Osteocyte (in vitro differentiated cells): ENCODE measurements around the gene TJP3. TPM values are rescaled to one million over a fixed set of nuclear protein-coding genes. Genes with fewer than 3 reads are reported as not detected.

Experiments used
- DNase-seq: peaks from one replicate; pipeline ENCODE4 v3.0.0; 2021; ENCODE audit warnings: mixed read lengths; ENCODE audit not compliant: unreplicated experiment; ENCODE audit errors: extremely low spot score
- H3K27ac Mint-ChIP-seq: one replicate; pipeline ENCODE4 v1.8.0; 2021; ENCODE audit warnings: mild to moderate bottlenecking, mixed read lengths; ENCODE audit not compliant: unreplicated experiment
- H3K27me3 Mint-ChIP-seq: one replicate; pipeline ENCODE4 v1.8.0; 2021; ENCODE audit warnings: mixed read lengths; ENCODE audit not compliant: unreplicated experiment
- H3K36me3 Mint-ChIP-seq: one replicate; pipeline ENCODE4 v1.8.0; 2021; ENCODE audit warnings: mixed read lengths; ENCODE audit not compliant: unreplicated experiment
- H3K4me1 Mint-ChIP-seq: one replicate; pipeline ENCODE4 v1.8.0; 2021; ENCODE audit warnings: mixed read lengths; ENCODE audit not compliant: unreplicated experiment
- H3K4me3 Mint-ChIP-seq: one replicate; pipeline ENCODE4 v1.8.0; 2021; ENCODE audit warnings: mild to moderate bottlenecking, moderate library complexity, mixed read lengths; ENCODE audit not compliant: unreplicated experiment
- H3K9me3 Mint-ChIP-seq: one replicate; pipeline ENCODE4 v1.8.0; 2021; ENCODE audit warnings: mixed read lengths; ENCODE audit not compliant: unreplicated experiment
- CTCF ChIP-seq: fragments of 200-600 bp; sonication (generic); IDR thresholded peaks from 2 replicates; pipeline ENCODE4 v1.5.0; 2021; ENCODE audit warnings: antibody characterized with exemption, mild to moderate bottlenecking, moderate library complexity
- total RNA-seq: library from RNA; stranded (reverse); gene quantifications from 2 replicates; pipeline ENCODE4 v1.2.1, GENCODE V29; 2021

Gene TJP3
- total RNA-seq, 1 donor from 2014 or later = not detected

GRCh38 chr19:3771906-3772455 is 63.8 kb downstream of the TJP3 start, which contains the start of gene RAX2:
RAX2 (minus strand) TSS chr19:3772228; CDS start chr19:3771742, 486 bp downstream.
- Mint-ChIP-seq H3K27ac (no peak within 1 kb of the TSS), H3K4me3 (no peak within 1 kb of the TSS), H3K9me3 (no peaks in the 10 kb centered on the region), H3K36me3 (peaks cover 3% of the 10 kb centered on the region), H3K27me3 (no peaks in the 10 kb centered on the region), H3K4me1 (no peaks in the 10 kb centered on the region)
- TF ChIP-seq CTCF = no peak
- no peak for DNase-seq

GRCh38 chr19:3773814-3774515 is 65.8 kb downstream of the TJP3 start:
- H3K9me3 Mint-ChIP-seq = no peaks in the 10 kb centered on the region
- TF ChIP-seq CTCF = no peak
- no peak for DNase-seq
- H3K4me1 Mint-ChIP-seq = no peaks in the 10 kb centered on the region
- no peaks in the 10 kb centered on the region for H3K27me3 Mint-ChIP-seq
- no peak overlapping the region for H3K27ac Mint-ChIP-seq
- peaks cover 2% of the 10 kb centered on the region for H3K36me3 Mint-ChIP-seq
- no peak overlapping the region for H3K4me3 Mint-ChIP-seq

- no peak overlapping the region for H3K4me3 Mint-ChIP-seq
- no peaks in the 10 kb centered on the region for H3K27me3 Mint-ChIP-seq
- H3K27ac Mint-ChIP-seq = no peak overlapping the region
- no peak for DNase-seq
- H3K36me3 Mint-ChIP-seq = no peaks in the 10 kb centered on the region
- no peaks in the 10 kb centered on the region for H3K9me3 Mint-ChIP-seq
- no peaks in the 10 kb centered on the region for H3K4me1 Mint-ChIP-seq
- no peak for TF ChIP-seq CTCF
Measured at GRCh38 chr19:3774621-3775373, 66.6 kb downstream of the TJP3 start.

GRCh38 chr19:3775374-3775711 is 67.2 kb downstream of the TJP3 start:
- TF ChIP-seq CTCF = no peak
- H3K4me3 Mint-ChIP-seq = no peak overlapping the region
- no peak for DNase-seq
- H3K4me1 Mint-ChIP-seq = no peaks in the 10 kb centered on the region
- no peak overlapping the region for H3K27ac Mint-ChIP-seq
- H3K36me3 Mint-ChIP-seq = no peaks in the 10 kb centered on the region
- no peaks in the 10 kb centered on the region for H3K27me3 Mint-ChIP-seq
- H3K9me3 Mint-ChIP-seq = no peaks in the 10 kb centered on the region

- DNase-seq = no peak
- no peaks in the 10 kb centered on the region for H3K36me3 Mint-ChIP-seq
Measured at GRCh38 chr19:3775831-3776230, 67.6 kb downstream of the TJP3 start.

More at GRCh38 chr19:3775831-3776230, 67.6 kb downstream of the TJP3 start:
- no peak for TF ChIP-seq CTCF
- H3K4me1 Mint-ChIP-seq = no peaks in the 10 kb centered on the region
- no peak overlapping the region for H3K27ac Mint-ChIP-seq
- no peak overlapping the region for H3K4me3 Mint-ChIP-seq
- H3K9me3 Mint-ChIP-seq = no peaks in the 10 kb centered on the region
- H3K27me3 Mint-ChIP-seq = no peaks in the 10 kb centered on the region
